ENCODE results near the gene FAAH.

DNA sequence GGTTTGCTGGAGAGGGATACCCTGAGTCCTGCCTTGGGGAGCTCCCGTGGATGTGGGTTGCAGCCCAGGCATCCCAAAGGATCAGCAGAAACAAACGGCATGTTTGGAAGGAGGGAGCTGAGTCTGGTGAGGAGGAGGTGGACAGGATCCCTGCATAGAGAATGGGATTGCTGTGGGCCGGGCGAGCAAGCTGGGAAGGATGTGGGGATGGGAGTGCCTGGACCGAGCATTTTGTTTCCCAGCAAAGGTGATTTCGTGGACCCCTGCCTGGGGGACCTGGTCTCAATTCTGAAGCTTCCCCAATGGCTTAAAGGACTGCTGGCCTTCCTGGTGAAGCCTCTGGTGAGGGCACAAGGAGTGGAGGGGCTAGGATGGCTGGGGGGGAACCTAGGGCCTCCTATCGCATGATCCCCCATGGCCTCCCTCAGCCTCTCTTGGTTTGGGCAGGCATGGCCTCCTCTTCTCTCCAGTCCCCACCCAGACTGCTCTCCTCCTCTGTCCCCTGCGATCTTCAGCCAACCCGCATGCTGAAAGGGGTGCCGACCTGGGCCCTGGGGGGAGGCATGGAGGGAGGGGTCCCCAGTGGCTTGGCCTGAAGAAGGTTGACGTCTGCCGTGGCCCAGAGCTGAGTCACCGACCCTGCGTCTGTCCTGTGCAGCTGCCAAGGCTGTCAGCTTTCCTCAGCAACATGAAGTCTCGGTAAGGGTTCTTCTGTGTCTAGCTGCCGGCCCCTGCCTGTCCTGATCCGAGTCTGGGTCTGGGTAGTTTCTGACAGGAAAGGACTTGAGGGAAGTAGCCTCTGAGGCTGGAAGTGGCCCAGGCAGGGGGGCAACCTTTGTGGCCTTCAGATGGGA, 16.3 kb downstream of the FAAH start:
- no peak for TF ChIP-seq CTCF (IDR thresholded peaks at IDR 0.05 in 2 of 3, conservative IDR thresholded peaks at IDR 0.05 in 1 of 3; ENCODE audit: borderline replicate concordance in 1 of 3, insufficient read depth in 1 of 3, low read depth in 2 of 3, low read length in 2 of 3)
- TF ChIP-seq RAD21 (IDR thresholded peaks at IDR 0.05; ENCODE audit: low read depth): no peak
- no peak for TF ChIP-seq SRF (IDR thresholded peaks at IDR 0.05; ENCODE audit: low read depth)
- TF ChIP-seq EZH2phosphoT487 (IDR thresholded peaks at IDR 0.05; ENCODE audit: borderline replicate concordance): no peak
- no peak for TF ChIP-seq POLR2AphosphoS5 (IDR thresholded peaks at IDR 0.05; ENCODE audit: low read depth, low read length)
- TF ChIP-seq POLR2A (IDR thresholded peaks at IDR 0.05; ENCODE audit: borderline replicate concordance, extremely low read depth, insufficient read depth, insufficient read length): no peak
